KOPT-K1 (cell line): ENCODE results near the gene INTU.
"Not testable (repeated sequence)": the region's sequence is repeated elsewhere in the genome, so short reads cannot be mapped to it uniquely, and the experiment has no call there.

Source experiments
- H3K27ac ChIP-seq: fragments of 200-600 bp; sonication (generic); 2 replicates; pipeline ENCODE4 v1.5.1; 2016; ENCODE audit warnings: antibody characterized with exemption, mild to moderate bottlenecking, low read depth, low read length; ENCODE audit not compliant: poor library complexity, severe bottlenecking
- H3K36me3 ChIP-seq: fragments of 200-600 bp; sonication (generic); 2 replicates; pipeline ENCODE4 v1.5.1; 2017; ENCODE audit warnings: antibody characterized with exemption, mild to moderate bottlenecking, low read length, moderate library complexity; ENCODE audit not compliant: insufficient read depth
- H3K9me3 ChIP-seq: fragments of 200-600 bp; sonication (generic); 2 replicates; pipeline ENCODE4 v1.5.1; 2017; ENCODE audit warnings: antibody characterized with exemption, low read length, mild to moderate bottlenecking; ENCODE audit not compliant: insufficient read depth, poor library complexity, severe bottlenecking

INTU gene

DNA sequence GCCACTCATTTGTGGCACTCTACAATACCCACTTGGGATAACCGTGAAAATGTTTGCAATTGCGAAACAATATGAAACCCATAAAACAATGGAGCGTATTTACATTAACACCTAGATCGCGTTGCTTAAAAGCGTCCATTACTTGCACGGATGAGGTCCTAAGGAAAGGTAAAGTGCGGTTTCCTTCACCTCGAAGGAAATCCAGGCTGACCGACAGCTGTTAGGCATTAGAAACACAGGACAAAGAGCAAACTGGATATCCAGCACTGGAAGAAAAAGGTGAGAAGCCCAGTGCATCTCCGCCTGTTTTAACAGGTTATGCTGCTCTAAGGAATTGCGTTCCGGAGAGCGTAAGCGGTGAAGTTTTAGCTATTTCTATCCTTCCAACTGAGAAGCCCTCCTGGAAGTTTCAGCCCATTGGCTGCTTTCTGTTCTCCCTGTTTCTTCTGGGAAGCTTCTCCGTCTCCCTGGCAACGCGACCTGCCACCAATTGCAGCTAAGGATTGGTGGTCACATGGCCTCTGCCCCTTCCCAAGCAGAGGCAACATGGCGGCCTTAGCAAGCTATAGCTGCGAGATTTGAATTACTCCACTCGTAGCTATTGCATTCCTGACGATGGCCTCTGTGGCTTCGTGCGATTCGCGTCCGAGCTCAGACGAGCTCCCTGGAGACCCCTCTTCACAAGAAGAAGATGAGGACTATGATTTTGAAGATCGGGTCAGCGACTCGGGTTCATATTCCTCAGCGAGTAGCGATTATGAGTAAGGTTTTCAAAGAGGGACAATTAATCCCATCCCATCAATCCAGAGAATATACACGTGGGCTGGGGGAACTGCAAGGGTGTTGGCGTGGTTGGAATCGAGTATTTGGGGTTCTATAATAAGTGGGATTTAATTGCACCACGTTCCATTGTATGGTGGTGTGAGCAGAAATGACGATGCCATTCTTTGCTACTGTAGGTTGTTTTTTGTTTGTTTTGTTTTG lies at the start of gene INTU:
TSS of gene INTU (plus strand) at position 538 of the 984 bp plus-strand sequence. CDS start at position 616, 78 bp downstream.
- H3K9me3 ChIP-seq, result no peaks in the 10 kb centered on the region
- H3K36me3 ChIP-seq, result no peaks in the 10 kb centered on the region
- H3K27ac ChIP-seq, result no peak within 1 kb of the TSS

DNA sequence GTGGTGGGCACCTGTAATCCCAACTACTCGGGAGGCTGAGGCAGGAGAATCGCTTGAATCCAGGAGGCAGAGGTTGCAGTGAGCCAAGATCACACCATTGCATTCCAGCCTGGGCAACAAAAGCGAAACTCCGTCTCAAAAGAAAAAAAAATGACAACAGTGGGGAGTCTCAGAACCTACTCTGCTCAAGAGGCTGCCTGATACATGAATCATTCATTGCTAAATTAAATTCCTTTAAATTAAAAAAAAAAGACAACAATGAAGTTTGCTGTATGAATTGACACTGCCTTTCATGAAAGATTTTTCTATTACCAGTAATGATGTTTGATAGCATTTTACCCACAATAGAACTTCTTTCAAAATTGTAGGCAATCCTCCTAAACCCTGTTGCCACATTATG lies 46.3 kb upstream of the INTU start:
- H3K27ac ChIP-seq, H3K9me3 ChIP-seq: not testable (repeated sequence)

DNA sequence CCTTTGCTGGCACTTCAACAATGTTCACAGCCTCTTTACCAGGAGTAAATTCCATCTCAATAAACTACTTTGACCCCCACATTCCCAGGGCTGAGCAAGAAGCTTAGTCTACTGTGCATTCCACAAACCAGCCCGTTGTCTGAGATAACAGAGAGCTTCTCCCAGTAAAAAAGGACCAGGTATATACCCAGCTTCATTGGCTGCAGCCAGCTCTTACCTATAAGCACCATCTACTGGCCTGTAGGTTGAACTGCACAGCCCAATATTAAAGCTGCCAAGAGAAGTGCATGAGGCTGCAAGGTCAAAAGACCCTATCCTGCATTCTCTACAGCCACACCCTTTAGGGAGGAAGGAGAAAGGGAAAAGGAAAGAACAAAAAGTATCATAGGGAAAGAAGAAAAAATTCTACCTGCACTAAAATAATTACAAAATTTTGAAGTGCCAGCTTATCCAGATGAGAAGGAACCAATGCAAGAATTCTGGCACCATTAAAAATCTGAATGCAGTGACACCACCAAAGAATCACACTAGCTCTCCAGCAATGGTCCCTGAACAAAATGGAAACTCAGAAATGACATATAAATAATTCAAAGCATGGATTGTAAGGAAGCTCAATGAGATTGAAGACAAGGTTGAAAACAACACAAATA lies 45.7 kb upstream of the INTU start:
- H3K36me3 ChIP-seq, result no peaks in the 10 kb centered on the region
- H3K9me3 ChIP-seq, result no peaks in the 10 kb centered on the region
- no peak overlapping the region for H3K27ac ChIP-seq

More for the DNA sequence above, 46.3 kb upstream of the INTU start:
- H3K36me3 ChIP-seq, result not testable (repeated sequence)

DNA sequence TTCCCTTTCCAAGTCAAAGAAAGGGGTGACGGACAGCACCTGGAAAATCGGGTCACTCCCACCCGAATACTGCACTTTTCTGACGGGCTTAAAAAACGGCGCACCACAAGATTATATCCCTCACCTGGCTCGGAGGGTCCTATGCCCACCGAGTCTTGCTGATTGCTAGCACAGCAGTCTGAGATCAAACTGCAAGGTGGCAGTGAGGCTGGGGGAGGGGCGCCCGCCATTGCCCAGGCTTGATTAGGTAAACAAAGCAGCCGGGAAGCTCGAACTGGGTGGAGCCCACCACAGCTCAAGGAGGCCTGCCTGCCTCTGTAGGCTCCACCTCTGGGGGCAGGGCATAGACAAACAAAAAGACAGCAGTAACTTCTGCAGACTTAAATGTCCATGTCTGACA lies 43.6 kb upstream of the INTU start:
- H3K27ac ChIP-seq, H3K36me3 ChIP-seq: not testable (repeated sequence)

DNA sequence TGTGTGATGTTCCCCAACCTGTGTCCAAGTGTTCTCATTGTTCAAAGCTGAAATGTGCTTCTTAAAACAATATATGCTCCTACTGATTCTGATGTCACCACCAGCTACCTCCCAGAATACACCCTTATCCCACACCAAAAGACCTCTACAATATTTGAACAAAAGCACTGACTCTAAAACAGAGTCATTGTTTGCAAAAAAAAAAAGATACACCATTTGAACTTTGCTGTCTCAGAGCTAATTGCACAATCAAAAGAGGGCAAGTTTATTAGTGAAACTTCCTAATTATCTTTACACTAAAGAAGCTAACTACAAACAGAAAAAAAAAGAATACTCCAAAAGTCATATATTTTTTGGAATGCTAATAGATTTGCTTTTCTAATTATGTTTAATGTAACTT lies 34.1 kb upstream of the INTU start:
- H3K27ac ChIP-seq, result no peak overlapping the region
- H3K9me3 ChIP-seq, result no peaks in the 10 kb centered on the region
- H3K36me3 ChIP-seq, result no peaks in the 10 kb centered on the region

More for the DNA sequence above, 43.6 kb upstream of the INTU start:
- H3K9me3 ChIP-seq, result not testable (repeated sequence)

DNA sequence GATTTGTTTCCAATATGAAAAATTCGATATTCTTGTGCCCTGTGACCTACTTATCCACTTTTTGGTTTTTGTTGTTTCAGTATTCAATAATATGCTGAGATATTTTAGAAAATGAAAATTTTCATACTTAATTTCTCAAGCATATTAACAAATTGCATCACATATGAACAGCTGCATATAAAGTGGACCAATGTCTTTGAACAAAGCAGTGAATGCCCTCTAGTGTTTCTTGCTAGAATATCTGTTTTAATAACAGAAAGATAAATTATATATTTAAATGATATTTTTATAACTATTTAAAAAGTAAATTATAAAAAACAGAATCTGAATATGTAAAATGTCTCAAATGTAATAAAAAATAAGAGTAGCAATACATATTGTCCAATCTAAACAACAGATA lies 31.7 kb upstream of the INTU start:
- H3K36me3 ChIP-seq, result no peaks in the 10 kb centered on the region
- no peaks in the 10 kb centered on the region for H3K9me3 ChIP-seq
- H3K27ac ChIP-seq, result no peak overlapping the region

DNA sequence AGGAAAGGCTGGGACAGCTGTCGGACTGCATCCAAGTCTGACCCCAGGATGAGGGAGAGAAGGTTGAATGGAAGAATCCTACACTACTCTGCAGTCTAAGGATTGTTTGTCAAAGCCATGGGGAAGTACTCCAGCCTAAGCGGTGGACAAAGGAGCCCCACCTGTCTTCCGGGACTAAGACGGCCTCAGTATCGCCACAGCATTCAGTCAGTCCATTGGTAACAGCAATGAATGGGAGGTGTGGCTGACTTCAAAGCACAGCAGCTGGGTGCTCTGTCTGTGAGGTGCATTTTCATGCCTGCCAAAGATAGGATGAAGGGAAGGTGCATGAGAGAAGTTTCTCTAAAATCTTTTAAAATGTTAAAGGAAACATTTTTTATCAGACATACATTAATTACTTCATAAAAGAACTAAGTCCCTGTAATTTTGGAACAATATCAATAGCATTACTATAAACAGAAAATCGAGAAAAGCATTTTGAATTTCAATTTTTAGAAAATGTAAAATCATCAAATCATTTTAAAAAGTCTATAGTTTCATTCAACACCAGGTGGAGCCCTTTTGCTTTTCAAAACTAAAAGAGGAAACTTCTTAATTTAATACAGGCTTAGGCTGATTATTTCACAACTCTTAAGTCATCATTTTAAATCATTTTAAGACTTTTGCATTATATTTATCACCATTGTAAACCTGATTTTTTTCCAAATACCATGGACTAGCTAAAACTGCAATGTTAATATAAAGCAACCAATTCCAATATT lies 27.6 kb upstream of the INTU start:
- Histone ChIP-seq H3K9me3 (no peaks in the 10 kb centered on the region), H3K36me3 (no peaks in the 10 kb centered on the region), H3K27ac (no peak overlapping the region)

DNA sequence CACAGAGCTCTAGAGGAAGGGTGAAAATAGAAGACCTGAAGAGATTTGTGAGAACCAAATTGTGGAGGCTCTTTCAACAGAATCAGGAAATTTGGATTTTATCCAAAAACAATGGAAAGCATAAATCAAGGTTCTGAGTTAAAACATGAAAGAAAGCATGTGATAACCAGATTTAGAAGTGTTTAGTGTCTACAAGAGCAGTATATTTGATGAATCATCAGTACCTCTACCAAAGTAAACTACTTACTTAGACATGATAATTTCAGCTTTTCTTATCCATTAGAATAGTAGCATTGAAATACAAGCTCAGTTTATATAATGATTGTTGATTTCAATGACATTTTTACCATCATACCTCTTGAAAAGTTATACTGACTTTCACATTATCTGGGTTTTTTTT lies 25.9 kb upstream of the INTU start:
- no peak overlapping the region for H3K27ac ChIP-seq
- no peaks in the 10 kb centered on the region for H3K9me3 ChIP-seq
- no peaks in the 10 kb centered on the region for H3K36me3 ChIP-seq

DNA sequence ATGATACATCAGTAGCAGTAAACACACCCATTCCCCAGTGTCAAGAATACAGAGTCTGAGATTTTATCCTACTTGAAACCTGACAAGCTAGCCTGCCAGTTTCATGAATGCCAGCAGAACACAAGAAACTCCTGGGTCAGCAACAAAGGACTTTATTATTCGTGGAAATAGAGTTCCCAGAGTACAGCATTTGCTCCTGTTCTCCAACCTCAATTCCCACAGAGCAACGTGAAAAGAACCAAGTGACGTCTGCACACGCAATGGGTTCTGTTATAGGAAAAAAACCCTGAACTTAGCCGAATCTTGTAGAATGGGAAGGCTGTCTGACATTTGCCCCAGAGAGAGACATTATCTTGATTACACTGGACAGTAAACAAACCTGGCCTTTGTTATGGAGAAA lies 23.3 kb upstream of the INTU start:
- no peaks in the 10 kb centered on the region for H3K9me3 ChIP-seq
- no peak overlapping the region for H3K27ac ChIP-seq
- H3K36me3 ChIP-seq, result no peaks in the 10 kb centered on the region

DNA sequence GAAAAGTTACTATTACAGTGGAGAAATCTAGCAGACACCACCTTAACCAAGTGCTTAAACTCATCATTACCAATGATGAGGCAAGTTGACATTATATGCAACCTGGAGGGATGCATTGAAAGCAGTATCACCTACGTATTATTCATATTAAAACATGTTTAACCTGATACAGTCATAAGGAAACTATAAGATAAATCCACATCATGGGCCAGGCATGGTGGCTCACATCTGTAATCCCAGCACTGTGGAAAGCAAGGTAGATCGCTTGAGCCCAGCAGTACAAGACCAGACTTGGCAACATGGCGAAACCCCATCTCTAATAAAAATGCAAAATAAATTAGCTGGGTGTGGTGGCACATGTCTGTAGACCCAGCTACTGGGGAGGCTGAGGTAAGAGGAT lies 22.3 kb upstream of the INTU start:
- Histone ChIP-seq H3K36me3 (no peaks in the 10 kb centered on the region), H3K9me3 (no peaks in the 10 kb centered on the region), H3K27ac (no peak overlapping the region)

DNA sequence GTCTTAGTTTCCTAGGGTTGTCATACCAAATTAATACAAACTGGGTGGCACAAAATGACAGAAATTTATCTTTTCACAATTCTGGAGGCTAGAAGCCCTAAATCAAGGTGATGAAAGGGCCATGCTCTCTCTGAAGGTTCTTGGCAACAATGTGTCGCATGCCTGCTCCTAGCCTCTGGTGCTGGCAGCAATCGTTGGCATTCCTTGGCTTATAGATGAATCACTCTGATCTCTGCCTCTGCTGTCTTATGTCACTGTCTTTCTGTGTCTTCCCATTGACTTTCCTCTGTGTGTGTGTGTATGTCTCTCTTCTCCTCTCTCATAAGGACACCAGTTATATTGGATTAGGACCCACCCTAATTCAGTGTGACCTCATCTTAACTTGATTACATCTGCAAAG lies 15.9 kb upstream of the INTU start:
- Histone ChIP-seq H3K9me3 (no peaks in the 10 kb centered on the region), H3K36me3 (no peaks in the 10 kb centered on the region), H3K27ac (no peak overlapping the region)

DNA sequence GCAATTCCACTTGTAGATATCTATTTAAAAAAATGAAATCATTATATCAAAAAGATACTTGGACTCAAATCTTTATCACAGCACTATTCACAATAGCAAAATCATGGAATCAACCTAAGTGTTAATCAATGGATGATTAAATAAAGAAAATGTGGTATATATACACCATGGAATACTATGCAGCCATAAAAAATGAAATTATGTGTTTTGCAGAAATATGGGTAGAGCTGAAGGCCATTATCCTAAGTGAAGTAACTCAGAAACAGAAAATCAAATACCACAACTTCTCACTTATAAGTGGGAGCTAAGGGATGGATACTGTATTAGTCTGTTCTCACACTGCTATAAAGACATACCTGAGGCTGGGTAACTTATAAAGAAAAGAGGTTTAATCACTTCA lies 14.3 kb upstream of the INTU start:
- H3K27ac ChIP-seq, result no peak overlapping the region
- H3K9me3 ChIP-seq, result no peaks in the 10 kb centered on the region
- no peaks in the 10 kb centered on the region for H3K36me3 ChIP-seq

DNA sequence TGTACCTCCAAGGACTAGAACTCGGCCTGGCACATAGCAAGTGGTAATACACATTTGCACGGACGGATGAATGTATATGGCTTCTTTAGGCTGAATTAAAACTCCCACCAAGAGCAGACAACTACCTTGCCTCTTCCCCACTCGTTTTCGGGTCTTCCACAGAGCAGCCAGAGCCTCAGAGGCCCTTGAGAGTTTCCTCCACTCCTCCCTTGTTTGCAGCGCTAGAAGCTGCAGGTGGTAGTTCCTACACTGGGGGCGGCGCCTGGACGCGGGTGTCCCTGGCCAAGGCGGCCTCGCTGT lies 10.2 kb upstream of the INTU start:
- no peaks in the 10 kb centered on the region for H3K36me3 ChIP-seq
- H3K9me3 ChIP-seq, result no peaks in the 10 kb centered on the region
- no peak overlapping the region for H3K27ac ChIP-seq

DNA sequence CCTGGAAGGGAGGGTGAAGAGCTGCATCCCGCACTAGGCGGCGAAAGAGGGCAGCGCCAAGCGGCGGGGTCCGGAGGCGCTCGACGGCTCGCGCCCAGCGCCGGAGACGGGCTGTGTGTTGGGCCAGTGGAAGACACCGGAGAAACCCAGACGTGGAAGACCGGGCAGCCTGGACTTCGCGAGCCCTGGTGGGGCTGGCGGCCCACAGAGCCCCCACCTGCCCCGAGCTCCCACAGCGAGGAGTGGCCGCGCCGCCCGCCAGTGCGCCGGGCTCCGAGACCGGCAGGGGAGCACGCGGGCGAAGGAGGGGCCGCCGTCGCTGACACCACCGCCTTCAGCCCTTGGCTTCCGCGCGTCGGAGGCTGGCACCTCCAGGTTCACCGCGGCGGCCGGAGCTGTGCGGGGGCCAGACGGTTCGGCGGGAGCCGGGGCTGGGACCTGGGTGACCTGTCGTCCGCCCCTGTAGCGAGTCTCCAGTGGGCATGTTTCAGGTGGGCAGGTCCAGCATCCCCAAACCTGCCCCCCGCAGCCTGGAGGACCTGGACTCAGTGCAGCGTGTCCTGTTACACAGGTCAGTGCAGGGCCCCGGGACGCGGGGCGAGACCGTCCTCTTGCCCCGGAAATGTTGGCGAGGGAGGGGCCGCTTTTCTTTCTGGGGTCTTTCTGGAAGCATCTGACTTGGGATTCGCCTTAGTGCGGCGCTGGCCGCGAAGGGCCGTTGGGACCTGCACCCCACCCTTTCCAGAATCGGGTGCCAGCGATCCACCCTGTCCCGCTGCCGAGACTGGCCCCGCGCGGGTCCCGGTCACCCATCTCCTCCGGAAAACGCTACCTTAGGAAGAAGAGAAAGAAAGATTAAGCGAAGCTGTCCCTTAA lies 9.6 kb upstream of the INTU start:
- Histone ChIP-seq H3K9me3 (no peaks in the 10 kb centered on the region), H3K27ac (no peak overlapping the region), H3K36me3 (no peaks in the 10 kb centered on the region)

DNA sequence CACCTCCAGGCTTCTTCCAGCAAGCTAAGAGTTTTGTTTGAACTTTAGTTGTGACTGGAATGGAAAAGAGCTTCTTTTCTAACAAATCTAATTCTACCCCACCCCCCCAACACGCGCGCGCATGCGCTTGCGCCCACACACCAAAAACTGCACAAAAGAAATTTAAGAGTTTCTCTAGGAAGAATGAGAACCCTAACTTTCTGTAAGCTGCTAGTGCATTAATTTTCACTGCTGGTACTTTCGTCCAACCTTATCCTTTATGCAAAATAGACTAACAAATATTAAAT lies 9.0 kb upstream of the INTU start:
- Histone ChIP-seq H3K9me3 (no peaks in the 10 kb centered on the region), H3K36me3 (no peaks in the 10 kb centered on the region), H3K27ac (no peak overlapping the region)
